Glutamatergic neuron (in vitro differentiated cells): ENCODE data around the gene ATP2B3. TPM values are rescaled to one million over a fixed set of nuclear protein-coding genes. Genes with fewer than 3 reads are reported as not detected.

Source experiments
- DNase-seq: peaks from one replicate; pipeline ENCODE4 v3.0.0; 2022
- H3K27ac Mint-ChIP-seq: one replicate; pipeline ENCODE4 v1.8.0; 2020; ENCODE audit warnings: mild to moderate bottlenecking, mixed read lengths, inconsistent platforms; ENCODE audit not compliant: unreplicated experiment
- H3K27me3 Mint-ChIP-seq: one replicate; pipeline ENCODE4 v1.8.0; 2020; ENCODE audit warnings: mild to moderate bottlenecking, moderate library complexity, mixed read lengths, inconsistent platforms; ENCODE audit not compliant: unreplicated experiment
- H3K36me3 Mint-ChIP-seq: one replicate; pipeline ENCODE4 v1.8.0; 2020; ENCODE audit warnings: mild to moderate bottlenecking, mixed read lengths, inconsistent platforms; ENCODE audit not compliant: unreplicated experiment
- H3K4me1 Mint-ChIP-seq: one replicate; pipeline ENCODE4 v1.8.0; 2020; ENCODE audit warnings: mild to moderate bottlenecking, low read depth, mixed read lengths, inconsistent platforms; ENCODE audit not compliant: unreplicated experiment
- H3K4me3 Mint-ChIP-seq: one replicate; pipeline ENCODE4 v1.8.0; 2020; ENCODE audit warnings: mild to moderate bottlenecking, mixed read lengths, inconsistent platforms; ENCODE audit not compliant: unreplicated experiment
- H3K9me3 Mint-ChIP-seq: one replicate; pipeline ENCODE4 v1.8.0; 2020; ENCODE audit warnings: mild to moderate bottlenecking, moderate library complexity, mixed read lengths, inconsistent platforms; ENCODE audit not compliant: unreplicated experiment
- CTCF ChIP-seq: fragments of 200-600 bp; sonication (generic); IDR thresholded peaks from one replicate; pipeline ENCODE4 v1.5.0; 2021; ENCODE audit not compliant: partially characterized antibody, unreplicated experiment
- total RNA-seq: library from RNA; stranded (reverse); fragmentation: NEBNext Ultra II Directional; extraction: Animal tissue kit (Norgen Biotek cat#: 25700); gene quantifications from one replicate; pipeline ENCODE4 v1.2.1, GENCODE V29; 2021; ENCODE audit not compliant: unreplicated experiment

ATP2B3 gene
- total RNA-seq, 1 donor from 2014 or later: 68.0 TPM

- no peak for DNase-seq
- no peak for TF ChIP-seq CTCF
- Mint-ChIP-seq H3K27ac (no peak overlapping the region), H3K36me3 (no peaks in the 10 kb centered on the region), H3K27me3 (peaks cover 6% of the 10 kb centered on the region), H3K9me3 (no peaks in the 10 kb centered on the region), H3K4me3 (no peak overlapping the region), H3K4me1 (no peaks in the 10 kb centered on the region)
Observed at GRCh38 chrX:153496590-153496959, 20.9 kb upstream of the ATP2B3 start.

- Mint-ChIP-seq H3K9me3 (no peaks in the 10 kb centered on the region), H3K4me3 (no peak overlapping the region), H3K27ac (no peak overlapping the region), H3K4me1 (no peaks in the 10 kb centered on the region), H3K27me3 (peaks cover 6% of the 10 kb centered on the region), H3K36me3 (no peaks in the 10 kb centered on the region)
- no peak for TF ChIP-seq CTCF
- DNase-seq: no peak
Observed at GRCh38 chrX:153498453-153498852, 19.0 kb upstream of the ATP2B3 start.

GRCh38 chrX:153499341-153499740, 18.1 kb upstream of the ATP2B3 start:
- H3K4me1 Mint-ChIP-seq: no peaks in the 10 kb centered on the region
- no peak for TF ChIP-seq CTCF
- no peak for DNase-seq
- H3K36me3 Mint-ChIP-seq: no peaks in the 10 kb centered on the region
- peaks cover 5% of the 10 kb centered on the region for H3K27me3 Mint-ChIP-seq
- no peak overlapping the region for H3K27ac Mint-ChIP-seq
- no peaks in the 10 kb centered on the region for H3K9me3 Mint-ChIP-seq
- no peak overlapping the region for H3K4me3 Mint-ChIP-seq

- no peak for DNase-seq
- Mint-ChIP-seq H3K4me1 (no peaks in the 10 kb centered on the region), H3K36me3 (no peaks in the 10 kb centered on the region), H3K27ac (no peak overlapping the region), H3K4me3 (no peak overlapping the region), H3K27me3 (peaks cover 5% of the 10 kb centered on the region), H3K9me3 (no peaks in the 10 kb centered on the region)
- TF ChIP-seq CTCF: no peak
Observed at GRCh38 chrX:153499876-153500275, 17.6 kb upstream of the ATP2B3 start.

GRCh38 chrX:153500676-153501280, 16.7 kb upstream of the ATP2B3 start:
- Mint-ChIP-seq H3K4me3 (no peak overlapping the region), H3K9me3 (no peaks in the 10 kb centered on the region), H3K36me3 (no peaks in the 10 kb centered on the region), H3K4me1 (no peaks in the 10 kb centered on the region), H3K27ac (no peak overlapping the region), H3K27me3 (peaks cover 5% of the 10 kb centered on the region)
- DNase-seq: no peak
- no peak for TF ChIP-seq CTCF
